ENCODE data around the gene RASL10B. TPM values are rescaled to one million over a fixed set of nuclear protein-coding genes. Genes with fewer than 3 reads are reported as not detected.

Gene RASL10B
- total RNA-seq (2021), result 17.4 to 25.4 TPM (median 25.3 TPM) in 3 replicates
- percentile 66 among the genes with signal in this experiment for Bru-seq, nascent RNA
- long read RNA-seq, experiment 1, transcript RASL10B-201 (4 exons, 3,205 nt), result major isoform, 117 of 136 reads
- long read RNA-seq, experiment 1, partial matches to known transcripts, result 16 of 136 reads
- long read RNA-seq, experiment 1, other reads (novel, unspliced or antisense), result 3 of 136 reads
- long read RNA-seq, experiment 2, transcript RASL10B-201 (4 exons, 3,205 nt), result major isoform, 12 of 34 reads
- long read RNA-seq, experiment 2, partial matches to known transcripts, result 5 of 34 reads
- long read RNA-seq, experiment 2, other reads (novel, unspliced or antisense), result 17 of 34 reads
- long read RNA-seq, experiment 3, result 0 reads

- no peaks in the 10 kb centered on the region for H3K36me3 Mint-ChIP-seq
- peak; percentile 80 for DNase-seq (ENCODE audit: low spot score)
- peak within 1 kb of the TSS; percentile 85 for H3K4me3 Mint-ChIP-seq
- CTCF ChIA-PET, result interaction anchor here (0.9 to 8.1 kb wide), 11 partner anchors 9 to 140 kb away, joined by 3 to 85 read pairs (median 7); partner anchors contain the start of gene TAF15
- H3K27ac Mint-ChIP-seq, result no peak within 1 kb of the TSS
- peaks cover 16% of the 10 kb centered on the region for H3K27me3 Mint-ChIP-seq (ENCODE audit: low read depth)
- peaks cover 39% of the 10 kb centered on the region for H3K4me1 Mint-ChIP-seq
- peak; percentile 75 for ATAC-seq
- POLR2A ChIA-PET, result interaction anchor here (1.0 to 1.6 kb wide), 2 partner anchors 8 to 77 kb away, joined by 3 to 7 read pairs; partner anchors contain the start of gene TAF15
- no peaks in the 10 kb centered on the region for H3K9me3 Mint-ChIP-seq
- TF ChIP-seq AFF4 (CRISPR knock-in tag; IDR thresholded peaks at IDR 0.05; ENCODE audit: borderline replicate concordance) (no peak), PRDM15 (CRISPR knock-in tag; IDR thresholded peaks at IDR 0.05) (no peak), NFE2L1 (CRISPR knock-in tag; IDR thresholded peaks at IDR 0.05) (no peak), TEAD4 (CRISPR knock-in tag; IDR thresholded peaks at IDR 0.05) (0 out of 2 replicates have a peak, but pooled peaks have one; percentile 59), ZNF219 (CRISPR knock-in tag; IDR thresholded peaks at IDR 0.05; ENCODE audit: borderline replicate concordance) (no peak), TEAD1 (CRISPR knock-in tag; IDR thresholded peaks at IDR 0.05) (peak; percentile 68), ZNF425 (CRISPR knock-in tag; conservative IDR thresholded peaks at IDR 0.05) (no peak), ETV6 (CRISPR knock-in tag; IDR thresholded peaks at IDR 0.05) (no peak), CTCF (IDR thresholded peaks at IDR 0.05) (no peak), NR3C1 (CRISPR knock-in tag; conservative IDR thresholded peaks at IDR 0.05; ENCODE audit: low read depth) (no peak), FOXP4 (CRISPR knock-in tag; IDR thresholded peaks at IDR 0.05) (no peak), SP1 (CRISPR knock-in tag; conservative IDR thresholded peaks at IDR 0.05) (peak; percentile 49; the same call in 1 of the 2 replicates), MAX (CRISPR knock-in tag; IDR thresholded peaks at IDR 0.05) (peak; percentile 47; the same call in 1 of the 2 replicates), PREB (CRISPR knock-in tag; IDR thresholded peaks at IDR 0.05; ENCODE audit: borderline replicate concordance) (no peak), TCF7 (CRISPR knock-in tag; IDR thresholded peaks at IDR 0.05; ENCODE audit: low read depth) (no peak), STAT6 (CRISPR knock-in tag; conservative IDR thresholded peaks at IDR 0.05; ENCODE audit: low read depth) (no peak)
Measured at GRCh38 chr17:35731239-35731916, at the start of gene RASL10B. Gene RASL10B (plus strand): TSS chr17:35731639. CDS start chr17:35735185, 3,546 bp downstream.
